GM18867 (cell line): Measurements from ENCODE around the gene CCL28.
"Not testable (repeated sequence)": the region's sequence is repeated elsewhere in the genome, so short reads cannot be mapped to it uniquely, and the experiment has no call there.

Experiments used
- ATAC-seq: cut with Tn5 transposase; IDR thresholded peaks from one replicate; pipeline ENCODE4 v1.9.1; 2021; ENCODE audit warnings: mild to moderate bottlenecking, moderate library complexity; ENCODE audit not compliant: unreplicated experiment

The CCL28 gene

GRCh38 chr5:43412156-43412555 is at the start of gene CCL28:
TSS of gene CCL28 (minus strand) at chr5:43412391. CDS start at chr5:43412316, 75 bp downstream.
- ATAC-seq: no peak

GRCh38 chr5:43461066-43461465 is 48.9 kb upstream of the CCL28 start:
- ATAC-seq: no peak

- no peak for ATAC-seq
These were observed 44.4 kb upstream of the CCL28 start for GRCh38 chr5:43456556-43456955.

- not testable (repeated sequence) for ATAC-seq
These were observed 29.4 kb upstream of the CCL28 start for GRCh38 chr5:43441575-43441974.

- no peak for ATAC-seq
These were observed 25.0 kb upstream of the CCL28 start for GRCh38 chr5:43437062-43437660.

GRCh38 chr5:43433382-43433781 is 21.2 kb upstream of the CCL28 start:
- no peak for ATAC-seq

- no peak for ATAC-seq
These were observed 20.5 kb upstream of the CCL28 start for GRCh38 chr5:43432486-43433375.

- no peak for ATAC-seq
These were observed 17.5 kb upstream of the CCL28 start for GRCh38 chr5:43429706-43430105.

GRCh38 chr5:43429016-43429415 is 16.8 kb upstream of the CCL28 start:
- no peak for ATAC-seq

GRCh38 chr5:43427306-43427705 is 15.1 kb upstream of the CCL28 start:
- peak; percentile 14 for ATAC-seq

GRCh38 chr5:43425983-43426382 is 13.8 kb upstream of the CCL28 start:
- no peak for ATAC-seq

GRCh38 chr5:43423086-43423485 is 10.9 kb upstream of the CCL28 start:
- not testable (repeated sequence) for ATAC-seq

- no peak for ATAC-seq
These were observed 10.0 kb upstream of the CCL28 start for GRCh38 chr5:43422143-43422542.

- no peak for ATAC-seq
These were observed 9.4 kb upstream of the CCL28 start for GRCh38 chr5:43421450-43422133.

- no peak for ATAC-seq
These were observed 8.1 kb upstream of the CCL28 start for GRCh38 chr5:43420241-43420640.

GRCh38 chr5:43418561-43418960 is 6.4 kb upstream of the CCL28 start:
- ATAC-seq: no peak

- ATAC-seq: no peak
These were observed 4.7 kb upstream of the CCL28 start for GRCh38 chr5:43416803-43417394.

- ATAC-seq: no peak
These were observed 4.0 kb upstream of the CCL28 start for GRCh38 chr5:43415935-43416802.

- ATAC-seq: no peak
These were observed 1.8 kb upstream of the CCL28 start for GRCh38 chr5:43413966-43414365.

GRCh38 chr5:43412644-43413043 is 453 bp upstream of the CCL28 start:
- ATAC-seq: no peak
